Activated naive CD8-positive, alpha-beta T cell treated with anti-CD3 and anti-CD28 coated beads, Interleukin-2, amount 10 ng/mL, durations not matched to agents 7 days and 5 days (primary cell): Measurements from ENCODE around the gene RIC8B. TPM values are rescaled to one million over a fixed set of nuclear protein-coding genes. Genes with fewer than 3 reads are reported as not detected.
"Not testable (repeated sequence)": the region's sequence is repeated elsewhere in the genome, so short reads cannot be mapped to it uniquely, and the experiment has no call there.

ENCODE experiments used
- ATAC-seq: fragments of 150-1000 bp; cut with Tn5 transposase; one replicate; pipeline ENCODE4 v1.10.0; 2021; ENCODE audit warnings: low read depth, moderate library complexity
- POLR2A ChIA-PET: fragments of 350-600 bp; sonication (Branson Sonifier 250); formaldehyde crosslinking; loops from one replicate; lab custom pipeline; 2021; ENCODE audit warnings: antibody characterized with exemption; lab: Charles Lee
- DNase-seq: peaks from one replicate; pipeline ENCODE4 v3.0.0; 2021
- H3K27ac Mint-ChIP-seq: one replicate; pipeline ENCODE4 v1.8.0; 2022; ENCODE audit warnings: mild to moderate bottlenecking, mixed read lengths
- H3K27me3 Mint-ChIP-seq: one replicate; pipeline ENCODE4 v1.8.0; 2022; ENCODE audit warnings: mild to moderate bottlenecking, moderate library complexity, mixed read lengths
- H3K36me3 Mint-ChIP-seq: one replicate; pipeline ENCODE4 v1.8.0; 2021; ENCODE audit warnings: mild to moderate bottlenecking, mixed read lengths
- H3K4me1 Mint-ChIP-seq: one replicate; pipeline ENCODE4 v1.8.0; 2021; ENCODE audit warnings: mixed read lengths
- H3K4me3 Mint-ChIP-seq: one replicate; pipeline ENCODE4 v1.8.0; 2022; ENCODE audit warnings: mild to moderate bottlenecking, moderate library complexity, mixed read lengths
- H3K9me3 Mint-ChIP-seq: one replicate; pipeline ENCODE4 v1.8.0; 2021; ENCODE audit warnings: mixed read lengths
- total RNA-seq, 2 experiments: library from RNA; stranded (reverse); gene quantifications; one replicate each; pipeline ENCODE4 v1.2.3, GENCODE V29; 2021

RIC8B gene
- total RNA-seq = 10 to 100 TPM; 14.3 to 15.1 TPM

GRCh38 chr12:106774005-106774807 lies at the start of gene RIC8B:
TSS of gene RIC8B (plus strand) at chr12:106774682. CDS start at chr12:106774746, 64 bp downstream.
- Mint-ChIP-seq H3K27me3 (no peaks in the 10 kb centered on the region), H3K9me3 (no peaks in the 10 kb centered on the region), H3K4me1 (peaks cover 21% of the 10 kb centered on the region), H3K36me3 (peaks cover 5% of the 10 kb centered on the region), H3K27ac (peak within 1 kb of the TSS; percentile 96), H3K4me3 (peak within 1 kb of the TSS; percentile 99)
- DNase-seq = peak; percentile 90
- ATAC-seq = peak; percentile 90
- POLR2A ChIA-PET = interaction anchor here (1.1 to 2.2 kb wide), 2 partner anchors 21 to 26 kb away, joined by 4 read pairs; no protein-coding TSS in a partner anchor

- H3K27ac Mint-ChIP-seq = no peak overlapping the region
- no peaks in the 10 kb centered on the region for H3K9me3 Mint-ChIP-seq
- H3K27me3 Mint-ChIP-seq = no peaks in the 10 kb centered on the region
- no peak for DNase-seq
- H3K36me3 Mint-ChIP-seq = no peaks in the 10 kb centered on the region
- H3K4me3 Mint-ChIP-seq = no peak overlapping the region
- peaks cover 6% of the 10 kb centered on the region for H3K4me1 Mint-ChIP-seq
- ATAC-seq = no peak
- POLR2A ChIA-PET = no interaction called here
Measured at GRCh38 chr12:106724934-106725333, 49.5 kb upstream of the RIC8B start.

GRCh38 chr12:106726603-106727202 lies 47.8 kb upstream of the RIC8B start:
- H3K4me3 Mint-ChIP-seq, H3K27me3 Mint-ChIP-seq, DNase-seq, ATAC-seq, POLR2A ChIA-PET, H3K36me3 Mint-ChIP-seq, H3K9me3 Mint-ChIP-seq, H3K27ac Mint-ChIP-seq, H3K4me1 Mint-ChIP-seq: not testable (repeated sequence)

GRCh38 chr12:106729611-106730010 lies 44.9 kb upstream of the RIC8B start:
- Mint-ChIP-seq H3K27ac (no peak overlapping the region), H3K27me3 (peaks cover 1% of the 10 kb centered on the region), H3K4me1 (no peaks in the 10 kb centered on the region), H3K9me3 (peaks cover 3% of the 10 kb centered on the region), H3K36me3 (peaks cover 2% of the 10 kb centered on the region), H3K4me3 (no peak overlapping the region)
- POLR2A ChIA-PET = no interaction called here
- ATAC-seq (no peak), DNase-seq (no peak)

GRCh38 chr12:106732890-106733289 lies 41.6 kb upstream of the RIC8B start:
- no peak for DNase-seq
- peaks cover 3% of the 10 kb centered on the region for H3K9me3 Mint-ChIP-seq

GRCh38 chr12:106733660-106734059 lies 40.8 kb upstream of the RIC8B start:
- Mint-ChIP-seq H3K9me3 (peaks cover 3% of the 10 kb centered on the region), H3K27ac (no peak overlapping the region), H3K4me1 (no peaks in the 10 kb centered on the region), H3K4me3 (no peak overlapping the region), H3K27me3 (peaks cover 4% of the 10 kb centered on the region), H3K36me3 (peaks cover 2% of the 10 kb centered on the region)
- ATAC-seq (no peak), DNase-seq (no peak)
- POLR2A ChIA-PET = no interaction called here

More at GRCh38 chr12:106732890-106733289, 41.6 kb upstream of the RIC8B start:
- peaks cover 4% of the 10 kb centered on the region for H3K27me3 Mint-ChIP-seq
- POLR2A ChIA-PET = no interaction called here
- no peaks in the 10 kb centered on the region for H3K4me1 Mint-ChIP-seq
- H3K27ac Mint-ChIP-seq = no peak overlapping the region
- H3K36me3 Mint-ChIP-seq = peaks cover 2% of the 10 kb centered on the region
- ATAC-seq = no peak
- H3K4me3 Mint-ChIP-seq = no peak overlapping the region

- H3K27ac Mint-ChIP-seq = no peak overlapping the region
- ATAC-seq (peak; percentile 50), DNase-seq (no peak)
- no peak overlapping the region for H3K4me3 Mint-ChIP-seq
- POLR2A ChIA-PET = no interaction called here
- H3K4me1 Mint-ChIP-seq = no peaks in the 10 kb centered on the region
- peaks cover 2% of the 10 kb centered on the region for H3K27me3 Mint-ChIP-seq
- H3K9me3 Mint-ChIP-seq = peaks cover 3% of the 10 kb centered on the region
- peaks cover 2% of the 10 kb centered on the region for H3K36me3 Mint-ChIP-seq
Measured at GRCh38 chr12:106736051-106736957, 38.2 kb upstream of the RIC8B start.

GRCh38 chr12:106739318-106739717 lies 35.2 kb upstream of the RIC8B start:
- POLR2A ChIA-PET = no interaction called here
- Mint-ChIP-seq H3K27ac (no peak overlapping the region), H3K4me1 (no peaks in the 10 kb centered on the region), H3K9me3 (no peaks in the 10 kb centered on the region), H3K27me3 (peaks cover 13% of the 10 kb centered on the region), H3K4me3 (no peak overlapping the region), H3K36me3 (no peaks in the 10 kb centered on the region)
- ATAC-seq = no peak
- DNase-seq = no peak

GRCh38 chr12:106739815-106740530 lies 34.5 kb upstream of the RIC8B start:
- no peaks in the 10 kb centered on the region for H3K4me1 Mint-ChIP-seq
- no peaks in the 10 kb centered on the region for H3K9me3 Mint-ChIP-seq
- H3K27ac Mint-ChIP-seq = no peak overlapping the region
- no peak overlapping the region for H3K4me3 Mint-ChIP-seq
- H3K36me3 Mint-ChIP-seq = no peaks in the 10 kb centered on the region
- POLR2A ChIA-PET = no interaction called here
- no peak for DNase-seq
- H3K27me3 Mint-ChIP-seq = peaks cover 10% of the 10 kb centered on the region
- no peak for ATAC-seq

GRCh38 chr12:106740818-106741217 lies 33.7 kb upstream of the RIC8B start:
- no peak for ATAC-seq
- H3K36me3 Mint-ChIP-seq = no peaks in the 10 kb centered on the region
- H3K27ac Mint-ChIP-seq = no peak overlapping the region
- no peaks in the 10 kb centered on the region for H3K9me3 Mint-ChIP-seq
- no peaks in the 10 kb centered on the region for H3K4me1 Mint-ChIP-seq
- H3K27me3 Mint-ChIP-seq = peaks cover 13% of the 10 kb centered on the region
- H3K4me3 Mint-ChIP-seq = no peak overlapping the region
- DNase-seq = no peak
- POLR2A ChIA-PET = no interaction called here

- DNase-seq (no peak), ATAC-seq (no peak)
- no peak overlapping the region for H3K27ac Mint-ChIP-seq
- no peak overlapping the region for H3K4me3 Mint-ChIP-seq
- peaks cover 13% of the 10 kb centered on the region for H3K27me3 Mint-ChIP-seq
- no peaks in the 10 kb centered on the region for H3K4me1 Mint-ChIP-seq
- H3K36me3 Mint-ChIP-seq = no peaks in the 10 kb centered on the region
- H3K9me3 Mint-ChIP-seq = no peaks in the 10 kb centered on the region
- POLR2A ChIA-PET = no interaction called here
Measured at GRCh38 chr12:106741247-106741646, 33.2 kb upstream of the RIC8B start.

GRCh38 chr12:106743270-106743988 lies 31.1 kb upstream of the RIC8B start:
- Mint-ChIP-seq H3K4me3 (no peak overlapping the region), H3K36me3 (no peaks in the 10 kb centered on the region), H3K9me3 (no peaks in the 10 kb centered on the region), H3K27ac (no peak overlapping the region), H3K4me1 (peaks cover 16% of the 10 kb centered on the region), H3K27me3 (peaks cover 13% of the 10 kb centered on the region)
- ATAC-seq (no peak), DNase-seq (no peak)
- POLR2A ChIA-PET = no interaction called here
